ENCODE data around the gene SRP68.

DNA sequence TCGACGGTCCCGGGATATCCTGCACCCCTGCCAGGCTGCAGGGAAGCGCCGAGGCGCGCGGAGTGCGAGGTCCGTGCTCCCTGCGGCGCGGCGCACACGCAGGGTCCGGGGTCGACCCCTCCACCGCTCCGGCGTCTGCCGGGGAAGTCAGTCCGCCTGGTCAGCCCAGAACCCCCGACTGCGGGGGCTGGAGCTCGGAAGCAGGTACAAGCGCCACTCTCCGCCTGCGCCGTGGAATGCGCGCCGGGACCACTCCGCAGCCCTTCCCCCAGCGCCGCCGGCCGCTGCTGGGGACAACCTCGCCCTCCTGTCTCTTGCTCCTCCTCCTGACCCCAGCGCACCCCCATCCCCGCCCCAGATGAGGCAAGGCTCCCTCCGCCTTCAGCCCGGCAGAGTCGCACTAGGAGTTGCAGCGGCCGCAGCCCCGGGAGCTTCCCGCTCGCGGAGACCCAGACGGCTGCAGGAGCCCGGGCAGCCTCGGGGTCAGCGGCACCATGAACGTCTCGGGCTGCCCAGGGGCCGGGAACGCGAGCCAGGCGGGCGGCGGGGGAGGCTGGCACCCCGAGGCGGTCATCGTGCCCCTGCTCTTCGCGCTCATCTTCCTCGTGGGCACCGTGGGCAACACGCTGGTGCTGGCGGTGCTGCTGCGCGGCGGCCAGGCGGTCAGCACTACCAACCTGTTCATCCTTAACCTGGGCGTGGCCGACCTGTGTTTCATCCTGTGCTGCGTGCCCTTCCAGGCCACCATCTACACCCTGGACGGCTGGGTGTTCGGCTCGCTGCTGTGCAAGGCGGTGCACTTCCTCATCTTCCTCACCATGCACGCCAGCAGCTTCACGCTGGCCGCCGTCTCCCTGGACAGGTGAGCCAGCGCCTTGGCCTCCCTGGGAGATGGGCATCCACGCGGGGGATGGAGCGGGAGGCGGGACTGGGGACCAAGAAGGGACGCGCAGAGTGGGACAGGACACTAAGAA, 2.4 kb upstream of the SRP68 start, which contains the start of gene GALR2:
- TF ChIP-seq, protein P1, sequence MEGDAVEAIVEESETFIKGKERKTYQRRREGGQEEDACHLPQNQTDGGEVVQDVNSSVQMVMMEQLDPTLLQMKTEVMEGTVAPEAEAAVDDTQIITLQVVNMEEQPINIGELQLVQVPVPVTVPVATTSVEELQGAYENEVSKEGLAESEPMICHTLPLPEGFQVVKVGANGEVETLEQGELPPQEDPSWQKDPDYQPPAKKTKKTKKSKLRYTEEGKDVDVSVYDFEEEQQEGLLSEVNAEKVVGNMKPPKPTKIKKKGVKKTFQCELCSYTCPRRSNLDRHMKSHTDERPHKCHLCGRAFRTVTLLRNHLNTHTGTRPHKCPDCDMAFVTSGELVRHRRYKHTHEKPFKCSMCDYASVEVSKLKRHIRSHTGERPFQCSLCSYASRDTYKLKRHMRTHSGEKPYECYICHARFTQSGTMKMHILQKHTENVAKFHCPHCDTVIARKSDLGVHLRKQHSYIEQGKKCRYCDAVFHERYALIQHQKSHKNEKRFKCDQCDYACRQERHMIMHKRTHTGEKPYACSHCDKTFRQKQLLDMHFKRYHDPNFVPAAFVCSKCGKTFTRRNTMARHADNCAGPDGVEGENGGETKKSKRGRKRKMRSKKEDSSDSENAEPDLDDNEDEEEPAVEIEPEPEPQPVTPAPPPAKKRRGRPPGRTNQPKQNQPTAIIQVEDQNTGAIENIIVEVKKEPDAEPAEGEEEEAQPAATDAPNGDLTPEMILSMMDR (IDR thresholded peaks at IDR 0.05): no peak
- TF ChIP-seq FOSB (CRISPR knock-in tag; IDR thresholded peaks at IDR 0.05) (no peak), MAFK (IDR thresholded peaks at IDR 0.05; ENCODE audit: partially characterized antibody) (no peak), JUNB (IDR thresholded peaks at IDR 0.05) (no peak), RFX5 (IDR thresholded peaks at IDR 0.05) (no peak), SMC3 (IDR thresholded peaks at IDR 0.05) (no peak), CHD2 (IDR thresholded peaks at IDR 0.05; ENCODE audit: low read length, partially characterized antibody) (no peak)
- TF ChIP-seq, protein P2, sequence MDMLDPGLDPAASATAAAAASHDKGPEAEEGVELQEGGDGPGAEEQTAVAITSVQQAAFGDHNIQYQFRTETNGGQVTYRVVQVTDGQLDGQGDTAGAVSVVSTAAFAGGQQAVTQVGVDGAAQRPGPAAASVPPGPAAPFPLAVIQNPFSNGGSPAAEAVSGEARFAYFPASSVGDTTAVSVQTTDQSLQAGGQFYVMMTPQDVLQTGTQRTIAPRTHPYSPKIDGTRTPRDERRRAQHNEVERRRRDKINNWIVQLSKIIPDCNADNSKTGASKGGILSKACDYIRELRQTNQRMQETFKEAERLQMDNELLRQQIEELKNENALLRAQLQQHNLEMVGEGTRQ (IDR thresholded peaks at IDR 0.05): no peak

Data from A549 (cell line).